Natural killer cell (primary cell): Measurements from ENCODE around the gene KIT. TPM values are rescaled to one million over a fixed set of nuclear protein-coding genes. Genes with fewer than 3 reads are reported as not detected.

Experiments
- ATAC-seq, 3 donors: fragments of 150-1000 bp in 2 of 3; fragments of 200-7000 bp in 1 of 3; cut with Tn5 transposase; 1 replicate in 1 of 3; 2 replicates in 2 of 3; pipeline ENCODE4 v1.10.0; 2021; ENCODE audit warnings: mild to moderate bottlenecking in 2 of 3, moderate library complexity in 2 of 3
- DNase-seq, 2 donors: peaks; one replicate each; pipeline versions ENCODE4 v3.0.0 to v3.0.0-alpha.2; 2013 to 2021; ENCODE audit warnings: mixed read lengths in 1 of 2
- H3K27ac ChIP-seq: one replicate; pipeline ENCODE4 v1.5.1; 2013; ENCODE audit warnings: mild to moderate bottlenecking, low read length
- H3K27me3 ChIP-seq: one replicate; pipeline ENCODE4 v1.6.1; 2013; ENCODE audit warnings: low read length; ENCODE audit not compliant: control insufficient read depth, insufficient read depth
- H3K36me3 ChIP-seq: one replicate; pipeline ENCODE4 v1.6.1; 2013; ENCODE audit warnings: low read length; ENCODE audit not compliant: control insufficient read depth, insufficient read depth
- H3K4me1 ChIP-seq: one replicate; pipeline ENCODE4 v1.6.1; 2013; ENCODE audit warnings: low read length; ENCODE audit not compliant: control insufficient read depth, insufficient read depth
- H3K4me3 ChIP-seq: one replicate; pipeline ENCODE4 v1.5.1; 2013; ENCODE audit warnings: low read length
- H3K9me3 ChIP-seq: one replicate; pipeline ENCODE4 v1.6.1; 2013; ENCODE audit warnings: low read length; ENCODE audit not compliant: control insufficient read depth, insufficient read depth
- H3K27ac Mint-ChIP-seq, 2 donors: one replicate each; pipeline ENCODE4 v1.8.0; 2022; ENCODE audit warnings: mild to moderate bottlenecking in 2 of 2, mixed read lengths in 2 of 2, moderate library complexity in 1 of 2
- H3K27me3 Mint-ChIP-seq, 2 donors: one replicate each; pipeline ENCODE4 v1.8.0; 2022; ENCODE audit warnings: low read depth in 2 of 2, mixed read lengths in 2 of 2
- H3K36me3 Mint-ChIP-seq: one replicate; pipeline ENCODE4 v1.8.0; 2022; ENCODE audit warnings: mixed read lengths
- H3K4me1 Mint-ChIP-seq, 2 donors: one replicate each; pipeline ENCODE4 v1.8.0; 2022; ENCODE audit warnings: mixed read lengths in 2 of 2
- H3K4me3 Mint-ChIP-seq: one replicate; pipeline ENCODE4 v1.8.0; 2022; ENCODE audit warnings: mild to moderate bottlenecking, moderate library complexity, mixed read lengths
- H3K9me3 Mint-ChIP-seq, 2 donors: one replicate each; pipeline ENCODE4 v1.8.0; 2022; ENCODE audit warnings: mixed read lengths in 2 of 2
- WGBS: methylation state at CpG from one replicate; pipeline ENCODE4 v1.1.7; 2013; ENCODE audit warnings: missing lambda C conversion rate; ENCODE audit not compliant: insufficient coverage; 5-methylcytosine and 5-hydroxymethylcytosine counted together
- intact Hi-C: fragments of 100-400 bp; cut with micrococcal nuclease; formaldehyde crosslinking; loops from one replicate; pipeline ENCODE4 v1.14.2; 2022
- total RNA-seq, 4 donors: library from RNA; stranded (reverse); fragments of 120-200 nt in 1 of 4; gene quantifications; one replicate each; pipeline versions ENCODE4 v1.2.3 to v1.2.4, GENCODE V29; 2013 to 2022
- TF ChIP-seq, protein P1 (sequence below): fragments of 200-600 bp; IDR thresholded peaks from one replicate; pipeline ENCODE4 v1.8.0; 2022; ENCODE audit warnings: antibody characterized with exemption

The KIT gene
- total RNA-seq, 3 donors from 2014 or later (not counting 1 experiment from before 2014, with no cell fraction given) = 2.0 to 6.6 (median 3.2) TPM

DNA sequence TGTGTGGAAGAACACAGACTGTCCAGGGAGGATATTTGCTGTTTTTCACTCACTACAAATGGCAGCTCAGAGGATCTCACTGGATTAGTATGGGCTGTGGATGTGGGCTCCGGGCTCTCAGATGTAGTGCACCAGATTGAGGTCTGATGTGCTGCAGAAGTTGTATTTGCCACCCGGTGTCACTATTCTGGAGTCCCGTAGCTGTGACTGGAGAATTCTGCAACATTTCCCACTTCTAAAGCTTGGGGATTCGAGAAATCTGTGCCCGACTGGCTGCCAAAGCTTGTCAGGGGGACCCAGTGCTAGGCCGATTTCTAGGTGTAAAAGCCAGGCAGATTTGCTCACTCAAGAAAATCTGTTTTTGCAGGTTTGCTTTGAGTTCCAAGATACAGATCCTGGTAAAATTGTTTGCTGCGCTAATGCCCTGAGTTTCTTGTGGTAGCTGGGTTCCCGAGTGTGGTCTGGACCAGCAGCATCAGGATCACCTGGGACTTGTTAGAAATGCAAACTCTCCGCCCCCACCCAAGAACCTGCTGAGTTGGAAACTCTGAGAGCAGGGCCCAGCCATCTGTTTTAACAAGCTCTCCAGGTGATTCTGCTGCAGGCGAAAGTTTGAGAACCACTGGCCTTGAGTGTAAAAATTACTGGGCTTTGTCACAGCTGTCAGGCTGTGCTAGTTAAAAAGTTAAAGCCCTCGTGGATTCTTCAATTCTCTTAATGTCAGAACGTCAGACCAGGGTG, 18.1 kb downstream of the KIT start:
- H3K36me3 Mint-ChIP-seq = no peaks in the 10 kb centered on the region
- DNase-seq (no peak), ATAC-seq (no peak)
- intact Hi-C loops = no loop called here
- H3K4me3 Mint-ChIP-seq = no peak overlapping the region
- H3K27ac Mint-ChIP-seq = no peak overlapping the region
- H3K4me1 ChIP-seq = no peaks in the 10 kb centered on the region
- peaks cover 0 to 3% of the 10 kb centered on the region in 2 donors for H3K27me3 Mint-ChIP-seq
- H3K4me3 ChIP-seq = no peak overlapping the region
- no peak overlapping the region for H3K27ac ChIP-seq
- no peaks in the 10 kb centered on the region for H3K9me3 Mint-ChIP-seq
- H3K36me3 ChIP-seq = no peaks in the 10 kb centered on the region
- H3K27me3 ChIP-seq = no peaks in the 10 kb centered on the region
- H3K4me1 Mint-ChIP-seq = no peaks in the 10 kb centered on the region
- WGBS = 70% methylated on average over 12 of the region's 12 CpGs
- H3K9me3 ChIP-seq = no peaks in the 10 kb centered on the region
- TF ChIP-seq, protein P1, sequence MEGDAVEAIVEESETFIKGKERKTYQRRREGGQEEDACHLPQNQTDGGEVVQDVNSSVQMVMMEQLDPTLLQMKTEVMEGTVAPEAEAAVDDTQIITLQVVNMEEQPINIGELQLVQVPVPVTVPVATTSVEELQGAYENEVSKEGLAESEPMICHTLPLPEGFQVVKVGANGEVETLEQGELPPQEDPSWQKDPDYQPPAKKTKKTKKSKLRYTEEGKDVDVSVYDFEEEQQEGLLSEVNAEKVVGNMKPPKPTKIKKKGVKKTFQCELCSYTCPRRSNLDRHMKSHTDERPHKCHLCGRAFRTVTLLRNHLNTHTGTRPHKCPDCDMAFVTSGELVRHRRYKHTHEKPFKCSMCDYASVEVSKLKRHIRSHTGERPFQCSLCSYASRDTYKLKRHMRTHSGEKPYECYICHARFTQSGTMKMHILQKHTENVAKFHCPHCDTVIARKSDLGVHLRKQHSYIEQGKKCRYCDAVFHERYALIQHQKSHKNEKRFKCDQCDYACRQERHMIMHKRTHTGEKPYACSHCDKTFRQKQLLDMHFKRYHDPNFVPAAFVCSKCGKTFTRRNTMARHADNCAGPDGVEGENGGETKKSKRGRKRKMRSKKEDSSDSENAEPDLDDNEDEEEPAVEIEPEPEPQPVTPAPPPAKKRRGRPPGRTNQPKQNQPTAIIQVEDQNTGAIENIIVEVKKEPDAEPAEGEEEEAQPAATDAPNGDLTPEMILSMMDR = no peak

DNA sequence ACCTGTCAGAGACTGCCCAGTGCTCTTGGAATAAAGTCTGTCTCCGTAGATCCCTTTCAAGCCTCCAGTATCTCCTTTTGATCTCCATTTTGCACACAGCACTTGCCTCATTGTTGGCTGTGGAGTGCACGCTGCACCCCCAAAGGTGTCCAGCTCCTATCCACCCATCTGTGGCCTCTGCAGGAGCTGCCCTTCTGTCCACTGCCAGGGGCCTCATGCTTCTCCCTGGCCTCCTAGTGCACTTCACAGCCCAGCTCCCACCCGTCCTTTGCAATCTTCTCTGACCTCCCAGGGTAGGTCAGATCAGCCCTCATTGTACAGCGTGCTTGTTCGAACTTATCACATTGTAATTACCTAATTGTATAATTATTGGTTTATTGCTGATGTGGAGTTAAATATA, 18.9 kb downstream of the KIT start:
- DNase-seq = no peak
- no peaks in the 10 kb centered on the region for H3K36me3 Mint-ChIP-seq

DNA sequence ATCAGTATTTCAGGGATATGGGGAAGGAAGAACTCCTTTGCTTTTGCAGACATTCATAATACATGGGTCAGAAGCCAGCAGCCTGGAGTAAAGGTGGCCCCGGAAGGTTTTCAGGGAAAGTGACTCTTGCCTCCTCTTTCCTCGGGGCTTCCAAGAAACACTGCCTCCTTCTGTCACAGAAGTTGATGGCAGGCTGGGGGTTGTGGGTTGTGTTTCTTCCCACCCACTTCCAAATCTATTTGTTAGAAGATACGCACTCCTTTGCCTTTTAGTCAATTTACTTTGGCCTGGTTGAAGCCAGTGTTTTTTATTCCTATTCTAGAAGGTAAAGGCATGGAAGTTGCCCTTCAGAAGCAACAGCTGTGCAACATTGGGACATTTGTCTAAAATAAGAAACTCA, 19.7 kb downstream of the KIT start:
- Mint-ChIP-seq H3K27ac (no peak overlapping the region), H3K27me3 (peaks cover 0 to 3% of the 10 kb centered on the region in 2 donors), H3K36me3 (no peaks in the 10 kb centered on the region), H3K4me1 (no peaks in the 10 kb centered on the region), H3K4me3 (no peak overlapping the region), H3K9me3 (no peaks in the 10 kb centered on the region)
- Histone ChIP-seq H3K27me3 (no peaks in the 10 kb centered on the region), H3K36me3 (no peaks in the 10 kb centered on the region), H3K4me3 (no peak overlapping the region), H3K27ac (no peak overlapping the region), H3K9me3 (no peaks in the 10 kb centered on the region), H3K4me1 (no peaks in the 10 kb centered on the region)
- TF ChIP-seq, protein P1 = no peak
- intact Hi-C loops = no loop called here
- 76% methylated on average over 3 of the region's 3 CpGs for WGBS
- ATAC-seq (no peak), DNase-seq (no peak)

More for the DNA sequence above, 18.9 kb downstream of the KIT start:
- H3K4me3 Mint-ChIP-seq = no peak overlapping the region
- ATAC-seq = no peak
- TF ChIP-seq, protein P1 = no peak
- no peaks in the 10 kb centered on the region for H3K4me1 ChIP-seq
- no peak overlapping the region for H3K27ac ChIP-seq
- no peaks in the 10 kb centered on the region for H3K4me1 Mint-ChIP-seq
- intact Hi-C loops = no loop called here
- no peaks in the 10 kb centered on the region for H3K9me3 ChIP-seq
- H3K4me3 ChIP-seq = no peak overlapping the region
- H3K27ac Mint-ChIP-seq = no peak overlapping the region
- H3K9me3 Mint-ChIP-seq = no peaks in the 10 kb centered on the region
- no peaks in the 10 kb centered on the region for H3K36me3 ChIP-seq
- H3K27me3 Mint-ChIP-seq = peaks cover 0 to 3% of the 10 kb centered on the region in 2 donors
- 81% methylated on average over 3 of the region's 5 CpGs for WGBS
- no peaks in the 10 kb centered on the region for H3K27me3 ChIP-seq
